MM.1S (cell line): ENCODE measurements around the gene ADAM10.

Experiments used
- EZH2phosphoT487 ChIP-seq: fragments of 300-600 bp; sonication (generic); IDR thresholded peaks from 2 replicates; pipeline ENCODE4 v1.6.1; 2018; ENCODE audit warnings: antibody characterized with exemption, low read length
- TF ChIP-seq, protein P1 (sequence below): fragments of 300-600 bp; sonication (generic); IDR thresholded peaks from 2 replicates; pipeline ENCODE4 v1.5.1; 2016; ENCODE audit warnings: antibody characterized with exemption, low read length, mixed read lengths

DNA sequence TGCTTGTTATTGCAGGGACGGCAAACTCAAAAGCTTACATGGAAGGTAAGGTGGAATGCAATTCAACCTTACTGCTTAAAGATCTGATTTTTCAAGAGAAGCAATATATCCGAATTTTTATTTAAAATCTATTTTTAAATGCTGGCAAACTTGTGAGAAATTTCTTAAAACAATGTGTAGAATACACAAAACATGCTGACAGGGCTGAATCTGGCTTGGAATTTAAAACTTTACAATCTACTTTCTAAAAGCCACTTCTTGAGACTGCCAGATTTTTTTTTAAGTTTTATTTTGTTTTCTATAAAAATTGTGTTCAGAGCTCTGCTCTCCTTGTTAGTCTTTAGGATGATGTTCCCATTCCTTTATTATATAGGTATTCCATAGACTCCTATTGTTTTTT lies 146.7 kb downstream of the ADAM10 start:
- TF ChIP-seq, protein P1, sequence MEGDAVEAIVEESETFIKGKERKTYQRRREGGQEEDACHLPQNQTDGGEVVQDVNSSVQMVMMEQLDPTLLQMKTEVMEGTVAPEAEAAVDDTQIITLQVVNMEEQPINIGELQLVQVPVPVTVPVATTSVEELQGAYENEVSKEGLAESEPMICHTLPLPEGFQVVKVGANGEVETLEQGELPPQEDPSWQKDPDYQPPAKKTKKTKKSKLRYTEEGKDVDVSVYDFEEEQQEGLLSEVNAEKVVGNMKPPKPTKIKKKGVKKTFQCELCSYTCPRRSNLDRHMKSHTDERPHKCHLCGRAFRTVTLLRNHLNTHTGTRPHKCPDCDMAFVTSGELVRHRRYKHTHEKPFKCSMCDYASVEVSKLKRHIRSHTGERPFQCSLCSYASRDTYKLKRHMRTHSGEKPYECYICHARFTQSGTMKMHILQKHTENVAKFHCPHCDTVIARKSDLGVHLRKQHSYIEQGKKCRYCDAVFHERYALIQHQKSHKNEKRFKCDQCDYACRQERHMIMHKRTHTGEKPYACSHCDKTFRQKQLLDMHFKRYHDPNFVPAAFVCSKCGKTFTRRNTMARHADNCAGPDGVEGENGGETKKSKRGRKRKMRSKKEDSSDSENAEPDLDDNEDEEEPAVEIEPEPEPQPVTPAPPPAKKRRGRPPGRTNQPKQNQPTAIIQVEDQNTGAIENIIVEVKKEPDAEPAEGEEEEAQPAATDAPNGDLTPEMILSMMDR = no peak
- no peak for TF ChIP-seq EZH2phosphoT487
